SH-SY5Y (cell line): ENCODE data around the gene ZNF552.

Experiments used
- GATA2 ChIP-seq: IDR thresholded peaks from 2 replicates; pipeline ENCODE4 v1.6.1; 2011; ENCODE audit warnings: mild to moderate bottlenecking, low read depth, low read length
- GATA3 ChIP-seq: IDR thresholded peaks from 2 replicates; pipeline ENCODE4 v1.6.1; 2011; ENCODE audit warnings: low read depth, mild to moderate bottlenecking, low read length, moderate library complexity

Gene ZNF552

DNA sequence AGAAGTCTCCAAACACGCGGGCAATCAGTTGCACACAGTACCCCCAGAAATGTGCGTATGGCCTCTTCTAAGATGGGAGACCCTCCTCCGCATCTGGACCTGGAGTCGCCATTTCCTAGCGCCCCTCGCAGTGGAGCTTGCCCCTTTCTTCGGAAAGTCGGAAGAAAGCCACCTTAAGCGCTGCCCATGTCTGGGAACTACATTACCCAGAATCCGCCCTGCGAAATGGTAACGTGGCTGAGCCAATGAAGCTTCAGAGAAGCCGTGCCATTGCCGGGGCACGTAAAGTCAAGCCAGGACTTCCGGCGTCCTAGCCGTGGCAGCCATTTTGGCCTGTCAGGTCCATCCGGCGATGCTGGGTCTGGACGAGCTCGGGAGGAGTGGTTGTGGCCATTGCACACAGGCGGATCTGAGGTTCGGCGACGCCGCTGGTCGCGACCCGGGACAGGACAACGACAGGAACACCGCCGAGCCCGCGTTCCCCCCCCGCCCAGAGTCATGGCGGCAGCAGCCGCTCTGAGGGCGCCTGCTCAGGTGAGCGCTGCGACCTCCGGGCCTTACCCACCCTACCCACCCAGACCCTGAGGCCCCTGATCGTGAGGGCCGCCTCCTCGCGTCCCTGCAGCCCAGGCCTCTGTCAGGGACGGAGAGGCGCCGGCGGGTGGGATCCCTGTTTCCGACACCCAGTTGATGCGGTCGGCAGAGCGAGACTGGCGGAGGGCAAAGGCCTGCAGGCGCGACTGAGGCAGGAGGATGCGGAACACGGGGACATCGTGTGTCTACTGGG, 45.2 kb downstream of the ZNF552 start, which contains the start of gene ZNF586:
Gene ZNF586 (plus strand): TSS at position 332 of the 787 bp plus-strand sequence. CDS start 167 bp downstream, at position 499.
- TF ChIP-seq GATA3 (no peak), GATA2 (no peak)

DNA sequence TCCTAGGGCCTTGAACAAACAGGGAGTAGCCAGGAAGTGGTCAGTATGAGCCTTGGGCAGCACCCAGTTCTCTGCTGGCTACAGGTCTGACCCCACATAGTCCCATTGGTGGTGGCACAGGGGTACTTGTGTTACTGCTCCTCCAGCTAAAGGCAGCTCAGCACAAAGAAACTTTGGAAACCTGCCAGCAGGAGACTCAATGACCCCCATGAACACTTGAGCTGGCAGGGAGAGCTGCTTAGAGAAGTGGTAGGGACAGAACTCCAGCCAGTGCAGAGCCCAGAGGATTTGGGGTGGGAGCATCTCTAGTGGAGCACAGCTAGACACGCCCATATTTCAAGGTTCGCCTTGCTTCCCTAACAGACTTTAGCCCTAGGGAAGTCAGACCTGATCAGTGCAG, 55.6 kb downstream of the ZNF552 start:
- TF ChIP-seq GATA3 (no peak), GATA2 (no peak)

DNA sequence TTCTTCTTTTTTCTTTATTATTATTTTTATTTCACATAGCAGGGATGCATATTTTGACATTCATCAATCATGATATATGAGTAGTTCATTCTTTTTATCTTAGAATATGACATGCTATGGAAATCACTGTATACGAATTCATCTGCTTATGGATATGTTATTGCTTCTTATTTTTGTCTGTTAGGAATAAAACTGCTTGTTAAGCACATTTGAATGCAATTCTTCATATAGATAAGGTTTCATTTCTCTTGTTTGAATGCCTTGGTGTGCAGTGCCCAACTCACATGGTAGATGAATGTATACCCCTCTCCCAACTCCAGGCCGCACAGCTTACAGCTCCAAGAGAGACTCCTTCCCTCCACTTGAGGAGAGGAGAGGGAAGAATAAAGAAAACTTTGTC, 56.8 kb downstream of the ZNF552 start:
- TF ChIP-seq GATA3 (no peak), GATA2 (no peak)
